ENCODE measurements around the gene ALK. TPM values are rescaled to one million over a fixed set of nuclear protein-coding genes. Genes with fewer than 3 reads are reported as not detected.

ALK gene
- total and polyA plus RNA-seq, 10 of the 15 experiments (the other 5 are each of a cell fraction or from before 2014, with no cell fraction given) = 0.11 TPM; not detected in 9

DNA sequence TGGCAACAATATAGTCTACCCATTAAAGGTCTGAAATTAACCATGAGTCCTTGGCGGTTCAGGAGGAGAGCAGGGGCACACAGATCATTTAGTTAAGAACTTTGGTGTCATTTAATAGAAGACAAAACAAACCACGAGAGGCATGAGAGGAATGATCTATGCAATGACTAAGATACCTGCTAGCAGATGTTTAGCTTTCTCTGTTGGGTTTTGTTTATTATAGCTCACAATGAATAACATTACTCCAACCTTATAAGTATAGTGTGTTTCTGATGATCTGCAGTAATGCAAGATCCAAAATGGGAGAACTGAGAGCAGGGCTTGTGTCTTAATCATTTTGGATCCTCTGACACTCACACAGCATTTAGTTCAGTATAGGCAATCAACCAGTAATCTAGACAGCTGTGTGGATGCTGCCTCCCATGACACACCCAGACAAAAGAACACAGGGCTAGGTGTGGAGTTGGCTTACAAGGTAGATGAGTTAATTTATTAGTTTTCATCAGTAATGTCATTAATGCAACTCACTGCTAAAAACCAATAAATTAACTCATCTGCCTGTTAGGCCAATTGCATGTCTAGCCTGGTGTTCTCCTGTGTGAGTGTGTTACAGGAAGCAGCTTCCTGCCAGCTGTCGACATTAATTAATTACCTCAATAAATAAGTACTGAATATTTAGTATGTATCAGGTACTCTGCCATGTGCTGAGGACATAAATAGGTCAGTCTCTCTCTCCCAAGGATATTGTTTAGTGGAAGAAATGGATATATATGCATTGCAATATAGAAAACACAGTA, 713.8 kb downstream of the ALK start:
- intact Hi-C loops (cut with micrococcal nuclease; ENCODE audit: unreplicated experiment) = no loop called here
- no peak overlapping the region for H2AFZ ChIP-seq (ENCODE audit: control insufficient read depth, low read depth, low read length)
- 78% methylated on average over 3 of the region's 3 CpGs for WGBS (ENCODE audit: insufficient coverage, insufficient replicate concordance, low lambda C conversion rate, missing lambda C conversion rate)
- no peak overlapping the region for H3K4me3 ChIP-seq
- FAIRE-seq = no peak
- ChIA-PET POLR2A (no interaction called here), CTCF (interaction anchor here (0.7 kb wide), 1 partner anchor 374 kb away, joined by 3 read pairs; no protein-coding TSS in a partner anchor), RAD21 (ENCODE audit: unreplicated experiment) (no interaction called here), SMC1A (ENCODE audit: uncharacterized antibody, unreplicated experiment) (interaction anchor here (0.6 kb wide), 1 partner anchor 43 kb away, joined by 4 read pairs; no protein-coding TSS in a partner anchor)
- H3K4me1 ChIP-seq (ENCODE audit: control insufficient read depth, insufficient read depth, low read length) = no peaks in the 10 kb centered on the region
- H3K36me3 ChIP-seq (ENCODE audit: control insufficient read depth in 2 of 2, insufficient read depth in 2 of 2, low read length in 1 of 2) = no peaks in the 10 kb centered on the region
- no peaks in the 10 kb centered on the region for H3K27me3 ChIP-seq (replicated peaks in 1 of 2; ENCODE audit: control insufficient read depth in 2 of 2, insufficient read depth in 2 of 2, low read length in 1 of 2)
- no peak for DNase-seq (ENCODE audit: low read depth, low spot score)
- no TSS peak for BruUV-seq (replicated peaks)
- H3K4me2 ChIP-seq (ENCODE audit: control insufficient read depth, insufficient read depth) = no peak overlapping the region
- in situ Hi-C loops (cut with MboI) = no loop called here
- no peaks in the 10 kb centered on the region for H3K9me3 ChIP-seq (replicated peaks; ENCODE audit: control insufficient read depth, insufficient read depth, low read length)
- TF ChIP-seq, protein P1, sequence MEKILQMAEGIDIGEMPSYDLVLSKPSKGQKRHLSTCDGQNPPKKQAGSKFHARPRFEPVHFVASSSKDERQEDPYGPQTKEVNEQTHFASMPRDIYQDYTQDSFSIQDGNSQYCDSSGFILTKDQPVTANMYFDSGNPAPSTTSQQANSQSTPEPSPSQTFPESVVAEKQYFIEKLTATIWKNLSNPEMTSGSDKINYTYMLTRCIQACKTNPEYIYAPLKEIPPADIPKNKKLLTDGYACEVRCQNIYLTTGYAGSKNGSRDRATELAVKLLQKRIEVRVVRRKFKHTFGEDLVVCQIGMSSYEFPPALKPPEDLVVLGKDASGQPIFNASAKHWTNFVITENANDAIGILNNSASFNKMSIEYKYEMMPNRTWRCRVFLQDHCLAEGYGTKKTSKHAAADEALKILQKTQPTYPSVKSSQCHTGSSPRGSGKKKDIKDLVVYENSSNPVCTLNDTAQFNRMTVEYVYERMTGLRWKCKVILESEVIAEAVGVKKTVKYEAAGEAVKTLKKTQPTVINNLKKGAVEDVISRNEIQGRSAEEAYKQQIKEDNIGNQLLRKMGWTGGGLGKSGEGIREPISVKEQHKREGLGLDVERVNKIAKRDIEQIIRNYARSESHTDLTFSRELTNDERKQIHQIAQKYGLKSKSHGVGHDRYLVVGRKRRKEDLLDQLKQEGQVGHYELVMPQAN (conservative IDR thresholded peaks at IDR 0.05) = no peak
- TF ChIP-seq SMC3 (IDR thresholded peaks at IDR 0.05; ENCODE audit: borderline replicate concordance, low read length) (no peak), NFIC (IDR thresholded peaks at IDR 0.05; ENCODE audit: low read depth, low read length) (no peak), JUNB (IDR thresholded peaks at IDR 0.05) (no peak), DPF2 (IDR thresholded peaks at IDR 0.05) (no peak), POLR2A (IDR thresholded peaks at IDR 0.05; ENCODE audit: low read depth, low read length) (no peak), MYB (IDR thresholded peaks at IDR 0.05; ENCODE audit: borderline replicate concordance, low read depth, low read length) (no peak), YBX1 (IDR thresholded peaks at IDR 0.05) (no peak), POU2F2 (IDR thresholded peaks at IDR 0.05; ENCODE audit: borderline replicate concordance, low read depth, low read length) (no peak)
- TF ChIP-seq, protein P2, sequence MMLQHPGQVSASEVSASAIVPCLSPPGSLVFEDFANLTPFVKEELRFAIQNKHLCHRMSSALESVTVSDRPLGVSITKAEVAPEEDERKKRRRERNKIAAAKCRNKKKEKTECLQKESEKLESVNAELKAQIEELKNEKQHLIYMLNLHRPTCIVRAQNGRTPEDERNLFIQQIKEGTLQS (IDR thresholded peaks at IDR 0.05; ENCODE audit: borderline replicate concordance, extremely low read depth, low read depth, low read length) = no peak
- no peak overlapping the region for H3K27ac ChIP-seq (ENCODE audit: control insufficient read depth, insufficient read depth)
- no peak for ATAC-seq
- no peaks in the 10 kb centered on the region for H4K20me1 ChIP-seq (ENCODE audit: control insufficient read depth, insufficient read depth)
- H3K9ac ChIP-seq (ENCODE audit: control insufficient read depth, insufficient read depth, low read length) = no peak overlapping the region
- H3K79me2 ChIP-seq (ENCODE audit: control insufficient read depth, insufficient read depth, low read length) = no peaks in the 10 kb centered on the region

Measured in GM12878 (cell line).